Kidney epithelial cell (primary cell): Measurements from ENCODE around the gene ZNF280C. TPM values are rescaled to one million over a fixed set of nuclear protein-coding genes. Genes with fewer than 3 reads are reported as not detected.
A peak's percentile ranks its signal among the peaks of the same experiment; 100 is the strongest.

ENCODE experiments used
- DNase-seq: peaks from one replicate; pipeline ENCODE4 v3.0.0-alpha.2; 2010; ENCODE audit warnings: low read depth
- H3K27me3 ChIP-seq: 2 replicates; pipeline ENCODE4 v1.6.0; 2011; ENCODE audit warnings: low read length; ENCODE audit not compliant: control insufficient read depth, insufficient read depth
- H3K36me3 ChIP-seq: 2 replicates; pipeline ENCODE4 v1.5.1; 2011; ENCODE audit warnings: low read length; ENCODE audit not compliant: control insufficient read depth, insufficient read depth
- H3K4me3 ChIP-seq: 2 replicates; pipeline ENCODE4 v1.5.1; 2011; ENCODE audit warnings: low read depth, mild to moderate bottlenecking, control low read depth, low read length
- total RNA-seq: library from RNA; depleted of rRNA; stranded (reverse); fragments of >200 nt; gene quantifications from 2 replicates; pipeline ENCODE4 v1.2.3, GENCODE V29; 2015
- TF ChIP-seq, protein P1 (sequence below): IDR thresholded peaks from 2 replicates; pipeline ENCODE4 v1.5.1; 2011; ENCODE audit warnings: mild to moderate bottlenecking, moderate library complexity, low read length, control low read depth, inconsistent platforms; ENCODE audit not compliant: insufficient read depth, poor library complexity, severe bottlenecking

The ZNF280C gene, protein sequence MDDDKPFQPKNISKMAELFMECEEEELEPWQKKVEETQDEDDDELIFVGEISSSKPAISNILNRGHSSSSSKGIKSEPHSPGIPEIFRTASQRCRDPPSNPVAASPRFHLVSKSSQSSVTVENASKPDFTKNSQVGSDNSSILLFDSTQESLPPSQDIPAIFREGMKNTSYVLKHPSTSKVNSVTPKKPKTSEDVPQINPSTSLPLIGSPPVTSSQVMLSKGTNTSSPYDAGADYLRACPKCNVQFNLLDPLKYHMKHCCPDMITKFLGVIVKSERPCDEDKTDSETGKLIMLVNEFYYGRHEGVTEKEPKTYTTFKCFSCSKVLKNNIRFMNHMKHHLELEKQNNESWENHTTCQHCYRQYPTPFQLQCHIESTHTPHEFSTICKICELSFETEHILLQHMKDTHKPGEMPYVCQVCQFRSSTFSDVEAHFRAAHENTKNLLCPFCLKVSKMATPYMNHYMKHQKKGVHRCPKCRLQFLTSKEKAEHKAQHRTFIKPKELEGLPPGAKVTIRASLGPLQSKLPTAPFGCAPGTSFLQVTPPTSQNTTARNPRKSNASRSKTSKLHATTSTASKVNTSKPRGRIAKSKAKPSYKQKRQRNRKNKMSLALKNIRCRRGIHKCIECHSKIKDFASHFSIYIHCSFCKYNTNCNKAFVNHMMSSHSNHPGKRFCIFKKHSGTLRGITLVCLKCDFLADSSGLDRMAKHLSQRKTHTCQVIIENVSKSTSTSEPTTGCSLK
- total RNA-seq = 4.6 and 5.3 TPM in 2 replicates

DNA sequence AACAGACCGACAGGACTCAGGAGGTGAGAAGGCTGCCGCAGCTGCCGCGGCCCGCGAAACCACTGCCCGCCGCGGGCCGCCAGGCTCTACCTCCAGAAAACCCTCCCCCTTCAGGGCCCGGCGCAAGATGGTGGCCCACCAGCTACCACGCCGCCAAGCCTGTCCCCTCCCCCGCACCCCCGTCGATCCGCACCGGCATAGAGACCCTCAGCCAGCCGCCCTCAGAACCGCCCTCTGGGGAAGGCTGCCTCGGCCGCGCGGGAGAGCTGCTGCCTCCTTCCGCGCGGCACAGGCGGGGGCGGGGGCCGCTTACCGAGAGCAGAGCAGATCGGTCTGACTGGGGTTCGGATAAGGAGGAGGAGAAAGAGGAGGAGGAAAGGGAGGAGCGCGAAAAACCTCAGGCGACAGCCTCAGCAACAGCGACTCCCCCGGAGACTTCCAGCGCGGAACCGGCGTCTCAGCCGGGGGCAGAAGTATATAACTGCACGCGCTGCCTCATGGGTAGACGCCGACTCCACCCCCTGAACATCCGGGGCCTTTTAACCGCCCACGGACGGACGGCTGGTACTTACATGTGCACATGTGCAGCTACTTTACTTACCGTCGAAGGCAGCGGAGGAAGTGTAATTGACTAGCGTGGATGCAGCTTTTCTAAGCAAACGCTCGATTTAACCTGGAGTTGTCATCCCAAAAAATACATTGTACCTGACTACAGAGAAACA is at the start of gene ZNF280C:
TSS of gene ZNF280C (minus strand) at position 451 of the 722 bp plus-strand sequence. CDS start 8,450 bp downstream, outside the sequence.
- H3K4me3 ChIP-seq = peak within 1 kb of the TSS; percentile 68
- DNase-seq = peak; percentile 64
- no peaks in the 10 kb centered on the region for H3K27me3 ChIP-seq
- no peaks in the 10 kb centered on the region for H3K36me3 ChIP-seq
- TF ChIP-seq, protein P1, sequence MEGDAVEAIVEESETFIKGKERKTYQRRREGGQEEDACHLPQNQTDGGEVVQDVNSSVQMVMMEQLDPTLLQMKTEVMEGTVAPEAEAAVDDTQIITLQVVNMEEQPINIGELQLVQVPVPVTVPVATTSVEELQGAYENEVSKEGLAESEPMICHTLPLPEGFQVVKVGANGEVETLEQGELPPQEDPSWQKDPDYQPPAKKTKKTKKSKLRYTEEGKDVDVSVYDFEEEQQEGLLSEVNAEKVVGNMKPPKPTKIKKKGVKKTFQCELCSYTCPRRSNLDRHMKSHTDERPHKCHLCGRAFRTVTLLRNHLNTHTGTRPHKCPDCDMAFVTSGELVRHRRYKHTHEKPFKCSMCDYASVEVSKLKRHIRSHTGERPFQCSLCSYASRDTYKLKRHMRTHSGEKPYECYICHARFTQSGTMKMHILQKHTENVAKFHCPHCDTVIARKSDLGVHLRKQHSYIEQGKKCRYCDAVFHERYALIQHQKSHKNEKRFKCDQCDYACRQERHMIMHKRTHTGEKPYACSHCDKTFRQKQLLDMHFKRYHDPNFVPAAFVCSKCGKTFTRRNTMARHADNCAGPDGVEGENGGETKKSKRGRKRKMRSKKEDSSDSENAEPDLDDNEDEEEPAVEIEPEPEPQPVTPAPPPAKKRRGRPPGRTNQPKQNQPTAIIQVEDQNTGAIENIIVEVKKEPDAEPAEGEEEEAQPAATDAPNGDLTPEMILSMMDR = peak; percentile 25

DNA sequence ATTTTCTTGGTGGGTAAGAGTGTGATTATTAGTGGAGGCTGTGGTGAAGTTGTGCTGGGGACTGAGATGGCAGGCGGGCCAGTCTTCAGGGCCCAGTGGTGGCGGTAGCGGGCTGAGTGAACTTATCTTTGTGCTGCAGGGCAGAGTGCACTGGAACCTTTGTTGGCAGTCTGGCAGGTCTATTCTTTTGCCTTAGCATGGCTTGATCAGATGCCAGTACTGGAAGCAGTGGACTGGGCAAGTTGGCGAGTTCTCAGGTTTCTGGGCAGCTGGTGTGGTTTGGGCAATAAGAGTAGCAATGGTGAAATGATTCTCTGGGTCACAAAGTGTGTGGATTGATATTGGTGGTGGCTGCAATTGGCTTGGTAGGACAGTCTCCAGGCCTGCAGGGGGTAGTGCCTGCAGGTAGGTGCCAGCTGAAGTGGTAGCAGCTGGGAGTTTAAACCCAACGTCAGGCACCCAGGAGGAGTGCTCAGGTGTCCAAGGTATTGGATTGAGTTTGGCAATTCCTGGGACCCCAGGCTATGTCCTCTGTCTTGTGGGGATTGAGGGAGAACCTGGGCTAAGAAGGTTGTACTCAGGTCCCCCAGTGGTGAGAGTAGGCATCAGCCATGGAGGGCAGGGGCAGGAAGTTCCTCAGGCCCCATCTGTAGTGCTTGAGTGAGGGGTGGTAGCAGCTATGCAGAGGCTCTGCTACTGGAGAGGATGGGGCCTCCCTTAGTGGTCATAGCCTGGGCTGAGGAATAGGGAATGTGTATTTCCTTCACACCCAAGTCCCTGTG is 36.1 kb upstream of the ZNF280C start:
- H3K27me3 ChIP-seq = no peaks in the 10 kb centered on the region
- DNase-seq = no peak
- no peak overlapping the region for H3K4me3 ChIP-seq
- TF ChIP-seq, protein P1 = no peak
- no peaks in the 10 kb centered on the region for H3K36me3 ChIP-seq

DNA sequence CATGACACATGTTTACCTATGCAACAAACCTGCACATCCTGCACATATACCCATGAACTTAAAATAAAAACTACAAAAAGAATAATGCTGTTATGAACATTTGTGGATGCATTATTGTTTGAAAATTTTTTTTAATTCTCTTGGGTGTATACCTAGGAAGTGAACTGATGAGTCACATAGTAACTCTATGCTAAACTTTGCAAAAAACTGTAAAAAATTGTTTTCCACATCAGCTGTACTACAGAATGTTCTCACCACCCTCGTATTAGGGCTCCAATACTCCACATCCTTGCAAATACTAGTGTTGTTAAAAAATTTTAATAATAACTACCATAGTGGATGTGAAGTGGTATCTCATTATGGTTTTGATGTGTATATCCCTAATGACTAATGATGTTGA is 33.3 kb upstream of the ZNF280C start:
- no peaks in the 10 kb centered on the region for H3K36me3 ChIP-seq
- DNase-seq = no peak
- TF ChIP-seq, protein P1 = no peak
- no peak overlapping the region for H3K4me3 ChIP-seq
- H3K27me3 ChIP-seq = no peaks in the 10 kb centered on the region

DNA sequence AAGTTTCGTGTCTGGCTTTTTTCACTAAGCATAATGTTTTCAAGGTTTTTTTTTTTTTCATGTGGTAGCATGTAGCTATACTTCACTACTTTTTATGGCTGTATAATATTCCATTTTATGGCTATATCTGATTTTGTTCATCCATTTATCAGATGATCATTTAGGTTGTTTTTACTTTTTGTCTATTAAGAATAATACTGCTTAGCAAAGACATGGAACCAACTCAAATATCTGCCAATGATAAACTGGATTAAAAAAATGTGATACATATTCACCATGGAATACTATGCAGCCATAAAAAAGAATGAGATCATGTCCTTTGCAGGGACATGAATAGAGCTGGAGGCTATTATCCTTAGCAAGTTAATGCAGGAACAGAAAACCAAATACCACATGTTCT is 32.7 kb upstream of the ZNF280C start:
- TF ChIP-seq, protein P1 = no peak
- Histone ChIP-seq H3K36me3 (no peaks in the 10 kb centered on the region), H3K4me3 (no peak overlapping the region), H3K27me3 (no peaks in the 10 kb centered on the region)
- no peak for DNase-seq

DNA sequence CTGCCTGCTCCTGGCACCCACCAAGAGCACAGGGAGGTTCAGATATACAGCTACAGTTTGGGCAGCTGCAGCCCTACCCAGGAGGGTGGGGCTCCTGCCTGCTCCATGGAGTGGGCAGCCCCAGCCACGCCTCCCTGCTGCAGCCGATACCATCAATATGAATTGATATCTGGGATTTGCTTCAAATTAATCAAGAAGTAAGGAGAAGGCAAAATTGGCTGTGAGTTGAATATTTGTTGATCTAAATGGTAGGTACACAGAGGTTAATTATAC is 31.2 kb upstream of the ZNF280C start:
- H3K4me3 ChIP-seq = no peak overlapping the region
- TF ChIP-seq, protein P1 = no peak
- no peaks in the 10 kb centered on the region for H3K36me3 ChIP-seq
- no peak for DNase-seq
- no peaks in the 10 kb centered on the region for H3K27me3 ChIP-seq
